Measurements from ENCODE around the gene EIF3B.

EIF3B gene

GRCh38 chr7:2354939-2355704 is 495 bp downstream of the EIF3B start:
- peak; percentile 2; the same call in 1 of the 3 replicates for ATAC-seq (ENCODE audit: low read depth)
- Histone ChIP-seq H3K27me3 (ENCODE audit: insufficient read depth, poor library complexity, severe bottlenecking) (no peaks in the 10 kb centered on the region), H3K4me3 (ENCODE audit: severe bottlenecking) (peak overlapping the region; percentile 96), H3K36me3 (ENCODE audit: low read depth) (peaks cover 42% of the 10 kb centered on the region), H3K9me3 (ENCODE audit: severe bottlenecking) (no peaks in the 10 kb centered on the region), H3K4me1 (ENCODE audit: insufficient read depth, poor library complexity, severe bottlenecking) (peaks cover 14% of the 10 kb centered on the region), H3K27ac (ENCODE audit: poor library complexity, severe bottlenecking) (peak overlapping the region; percentile 87)
- TF ChIP-seq CTCF (IDR thresholded peaks at IDR 0.05; ENCODE audit: poor library complexity, severe bottlenecking), result no peak
- no peak for DNase-seq (ENCODE audit: low spot score)

GRCh38 chr7:2355705-2356008 is 1.0 kb downstream of the EIF3B start:
- Histone ChIP-seq H3K4me1 (ENCODE audit: insufficient read depth, poor library complexity, severe bottlenecking) (peaks cover 14% of the 10 kb centered on the region), H3K9me3 (ENCODE audit: severe bottlenecking) (no peaks in the 10 kb centered on the region), H3K36me3 (ENCODE audit: low read depth) (peaks cover 48% of the 10 kb centered on the region), H3K27me3 (ENCODE audit: insufficient read depth, poor library complexity, severe bottlenecking) (no peaks in the 10 kb centered on the region), H3K4me3 (ENCODE audit: severe bottlenecking) (peak overlapping the region; percentile 96), H3K27ac (ENCODE audit: poor library complexity, severe bottlenecking) (peak overlapping the region; percentile 87)
- TF ChIP-seq CTCF (IDR thresholded peaks at IDR 0.05; ENCODE audit: poor library complexity, severe bottlenecking), result no peak
- DNase-seq (ENCODE audit: low spot score) (no peak), ATAC-seq (ENCODE audit: low read depth) (no peak)

- no peak for TF ChIP-seq CTCF (IDR thresholded peaks at IDR 0.05; ENCODE audit: poor library complexity, severe bottlenecking)
- peaks cover 63% of the 10 kb centered on the region for H3K36me3 ChIP-seq (ENCODE audit: low read depth)
- no peak overlapping the region for H3K27ac ChIP-seq (ENCODE audit: poor library complexity, severe bottlenecking)
- no peak overlapping the region for H3K4me3 ChIP-seq (ENCODE audit: severe bottlenecking)
- H3K9me3 ChIP-seq (ENCODE audit: severe bottlenecking), result no peaks in the 10 kb centered on the region
- H3K4me1 ChIP-seq (ENCODE audit: insufficient read depth, poor library complexity, severe bottlenecking), result peaks cover 14% of the 10 kb centered on the region
- no peaks in the 10 kb centered on the region for H3K27me3 ChIP-seq (ENCODE audit: insufficient read depth, poor library complexity, severe bottlenecking)
- ATAC-seq (ENCODE audit: low read depth) (no peak), DNase-seq (ENCODE audit: low spot score) (no peak)
Observed at GRCh38 chr7:2357165-2357564, 2.5 kb downstream of the EIF3B start.

GRCh38 chr7:2357571-2357970 is 2.9 kb downstream of the EIF3B start:
- H3K36me3 ChIP-seq (ENCODE audit: low read depth), result peaks cover 67% of the 10 kb centered on the region
- H3K9me3 ChIP-seq (ENCODE audit: severe bottlenecking), result no peaks in the 10 kb centered on the region
- H3K27me3 ChIP-seq (ENCODE audit: insufficient read depth, poor library complexity, severe bottlenecking), result no peaks in the 10 kb centered on the region
- TF ChIP-seq CTCF (IDR thresholded peaks at IDR 0.05; ENCODE audit: poor library complexity, severe bottlenecking), result no peak
- H3K4me3 ChIP-seq (ENCODE audit: severe bottlenecking), result no peak overlapping the region
- ATAC-seq (ENCODE audit: low read depth), result no peak
- peaks cover 14% of the 10 kb centered on the region for H3K4me1 ChIP-seq (ENCODE audit: insufficient read depth, poor library complexity, severe bottlenecking)
- no peak overlapping the region for H3K27ac ChIP-seq (ENCODE audit: poor library complexity, severe bottlenecking)
- no peak for DNase-seq (ENCODE audit: low spot score)

- Histone ChIP-seq H3K9me3 (ENCODE audit: severe bottlenecking) (no peaks in the 10 kb centered on the region), H3K36me3 (ENCODE audit: low read depth) (peaks cover 82% of the 10 kb centered on the region), H3K4me3 (ENCODE audit: severe bottlenecking) (no peak overlapping the region), H3K27ac (ENCODE audit: poor library complexity, severe bottlenecking) (no peak overlapping the region), H3K4me1 (ENCODE audit: insufficient read depth, poor library complexity, severe bottlenecking) (peaks cover 10% of the 10 kb centered on the region), H3K27me3 (ENCODE audit: insufficient read depth, poor library complexity, severe bottlenecking) (no peaks in the 10 kb centered on the region)
- ATAC-seq (ENCODE audit: low read depth) (no peak), DNase-seq (ENCODE audit: low spot score) (no peak)
- no peak for TF ChIP-seq CTCF (IDR thresholded peaks at IDR 0.05; ENCODE audit: poor library complexity, severe bottlenecking)
Observed at GRCh38 chr7:2358968-2359527, 4.4 kb downstream of the EIF3B start.

All from RWPE2 (cell line).